Esophagus squamous epithelium (tissue), 5 donors: Measurements from ENCODE around the gene IVD. TPM values are rescaled to one million over a fixed set of nuclear protein-coding genes. Genes with fewer than 3 reads are reported as not detected.
A peak's percentile ranks its signal among the peaks of the same experiment; 100 is the strongest.

Source experiments
- DNase-seq: peaks from one replicate; lab custom pipeline; 2025; lab: John Stamatoyannopoulos, UW
- H3K27ac ChIP-seq, 4 donors: fragments of 200-600 bp; sonication (generic); one replicate each; pipeline ENCODE4 v1.5.1; 2016 to 2019; ENCODE audit warnings: mild to moderate bottlenecking in 1 of 4
- H3K27me3 ChIP-seq, 4 donors: fragments of 200-600 bp; sonication (generic); 1 replicate in 3 of 4; 2 replicates in 1 of 4; pipeline versions ENCODE4 v1.5.1 to v1.6.0; 2017 to 2021; ENCODE audit warnings: antibody characterized with exemption in 1 of 4
- H3K36me3 ChIP-seq, 3 donors: fragments of 200-600 bp; sonication (generic); one replicate each; pipeline ENCODE4 v1.5.1; 2016 to 2019
- H3K4me1 ChIP-seq, 3 donors: fragments of 200-600 bp; sonication (generic); one replicate each; pipeline ENCODE4 v1.5.1; 2017 to 2019
- H3K4me3 ChIP-seq, 4 donors: fragments of 200-600 bp; sonication (generic); 1 replicate in 3 of 4; 2 replicates in 1 of 4; pipeline ENCODE4 v1.5.1; 2016 to 2019; ENCODE audit warnings: mild to moderate bottlenecking in 2 of 4, moderate library complexity in 1 of 4
- H3K9me3 ChIP-seq, 3 donors: fragments of 200-600 bp; sonication (generic); one replicate each; pipeline ENCODE4 v1.5.1; 2016 to 2019
- POLR2A ChIP-seq, 4 donors: fragments of 450-650 bp; IDR thresholded peaks; one replicate each; pipeline ENCODE4 v1.6.1; 2017; ENCODE audit warnings: antibody characterized with exemption in 4 of 4, mild to moderate bottlenecking in 4 of 4, moderate library complexity in 3 of 4
- WGBS, 2 donors: methylation state at CpG; one replicate each; pipeline ENCODE4 v1.1.5; 2018; 5-methylcytosine and 5-hydroxymethylcytosine counted together
- intact Hi-C: fragments of 100-400 bp; cut with DNase I; formaldehyde crosslinking; loops from one replicate; pipeline ENCODE4 v1.15.0; 2022
- total RNA-seq, 4 donors: library from RNA; depleted of rRNA; stranded (reverse); fragments of >200 nt; gene quantifications; one replicate each; pipeline ENCODE4 v1.1.0, GENCODE V29; 2016
- TF ChIP-seq, protein P1 (sequence below), 6 experiments: fragments of 450-650 bp in 4 of 6; fragments of 200-600 bp in 2 of 6; sonication (generic) in 2 of 6; IDR thresholded peaks; one replicate each; pipeline ENCODE4 v1.5.1; 2016 to 2019; ENCODE audit warnings: antibody characterized with exemption in 6 of 6, mild to moderate bottlenecking in 4 of 6, moderate library complexity in 4 of 6
- donor health status: DM: yes; HTN: yes; CAD: no.

Gene IVD
- total RNA-seq, 4 donors from 2014 or later = 10.7 to 42.2 (median 15.4) TPM

GRCh38 chr15:40365016-40365415, 40.6 kb upstream of the IVD start:
- H3K27ac ChIP-seq = no peak overlapping the region
- TF ChIP-seq, protein P1, sequence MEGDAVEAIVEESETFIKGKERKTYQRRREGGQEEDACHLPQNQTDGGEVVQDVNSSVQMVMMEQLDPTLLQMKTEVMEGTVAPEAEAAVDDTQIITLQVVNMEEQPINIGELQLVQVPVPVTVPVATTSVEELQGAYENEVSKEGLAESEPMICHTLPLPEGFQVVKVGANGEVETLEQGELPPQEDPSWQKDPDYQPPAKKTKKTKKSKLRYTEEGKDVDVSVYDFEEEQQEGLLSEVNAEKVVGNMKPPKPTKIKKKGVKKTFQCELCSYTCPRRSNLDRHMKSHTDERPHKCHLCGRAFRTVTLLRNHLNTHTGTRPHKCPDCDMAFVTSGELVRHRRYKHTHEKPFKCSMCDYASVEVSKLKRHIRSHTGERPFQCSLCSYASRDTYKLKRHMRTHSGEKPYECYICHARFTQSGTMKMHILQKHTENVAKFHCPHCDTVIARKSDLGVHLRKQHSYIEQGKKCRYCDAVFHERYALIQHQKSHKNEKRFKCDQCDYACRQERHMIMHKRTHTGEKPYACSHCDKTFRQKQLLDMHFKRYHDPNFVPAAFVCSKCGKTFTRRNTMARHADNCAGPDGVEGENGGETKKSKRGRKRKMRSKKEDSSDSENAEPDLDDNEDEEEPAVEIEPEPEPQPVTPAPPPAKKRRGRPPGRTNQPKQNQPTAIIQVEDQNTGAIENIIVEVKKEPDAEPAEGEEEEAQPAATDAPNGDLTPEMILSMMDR (IDR thresholded peaks at IDR 0.05) = no peak
- TF ChIP-seq POLR2A (IDR thresholded peaks at IDR 0.05) = no peak
- 67% methylated on average over 1 of the region's 5 CpGs; no CpG with 5 or more reads in 1 of the 2 donors for WGBS, 2 donors
- no peak overlapping the region for H3K4me3 ChIP-seq
- no peaks in the 10 kb centered on the region for H3K36me3 ChIP-seq
- intact Hi-C loops = loop anchor here (5.0 to 10.0 kb wide), 2 partner anchors 50 to 83 kb away; partner anchors contain the start of gene ANKRD63
- no peak for DNase-seq
- H3K27me3 ChIP-seq = peaks cover 0 to 18% (median 0%) of the 10 kb centered on the region in 4 donors
- H3K9me3 ChIP-seq = no peaks in the 10 kb centered on the region
- H3K4me1 ChIP-seq = peaks cover 13 to 22% (median 14%) of the 10 kb centered on the region in 3 donors

GRCh38 chr15:40365624-40366456, 39.8 kb upstream of the IVD start:
- Histone ChIP-seq H3K9me3 (no peaks in the 10 kb centered on the region), H3K27ac (no peak overlapping the region), H3K4me3 (no peak overlapping the region), H3K4me1 (peaks cover 13 to 22% (median 14%) of the 10 kb centered on the region in 3 donors), H3K27me3 (peaks cover 0 to 26% (median 0%) of the 10 kb centered on the region in 4 donors), H3K36me3 (no peaks in the 10 kb centered on the region)
- intact Hi-C loops = loop anchor here (5.0 to 10.0 kb wide), 2 partner anchors 49 to 84 kb away; partner anchors contain the start of gene ANKRD63
- no peak for TF ChIP-seq POLR2A (IDR thresholded peaks at IDR 0.05)
- TF ChIP-seq, protein P1 (IDR thresholded peaks at IDR 0.05) = no peak
- WGBS, 2 donors = 81 to 88% methylated on average over 11 of the region's 11 CpGs
- DNase-seq = no peak

DNA sequence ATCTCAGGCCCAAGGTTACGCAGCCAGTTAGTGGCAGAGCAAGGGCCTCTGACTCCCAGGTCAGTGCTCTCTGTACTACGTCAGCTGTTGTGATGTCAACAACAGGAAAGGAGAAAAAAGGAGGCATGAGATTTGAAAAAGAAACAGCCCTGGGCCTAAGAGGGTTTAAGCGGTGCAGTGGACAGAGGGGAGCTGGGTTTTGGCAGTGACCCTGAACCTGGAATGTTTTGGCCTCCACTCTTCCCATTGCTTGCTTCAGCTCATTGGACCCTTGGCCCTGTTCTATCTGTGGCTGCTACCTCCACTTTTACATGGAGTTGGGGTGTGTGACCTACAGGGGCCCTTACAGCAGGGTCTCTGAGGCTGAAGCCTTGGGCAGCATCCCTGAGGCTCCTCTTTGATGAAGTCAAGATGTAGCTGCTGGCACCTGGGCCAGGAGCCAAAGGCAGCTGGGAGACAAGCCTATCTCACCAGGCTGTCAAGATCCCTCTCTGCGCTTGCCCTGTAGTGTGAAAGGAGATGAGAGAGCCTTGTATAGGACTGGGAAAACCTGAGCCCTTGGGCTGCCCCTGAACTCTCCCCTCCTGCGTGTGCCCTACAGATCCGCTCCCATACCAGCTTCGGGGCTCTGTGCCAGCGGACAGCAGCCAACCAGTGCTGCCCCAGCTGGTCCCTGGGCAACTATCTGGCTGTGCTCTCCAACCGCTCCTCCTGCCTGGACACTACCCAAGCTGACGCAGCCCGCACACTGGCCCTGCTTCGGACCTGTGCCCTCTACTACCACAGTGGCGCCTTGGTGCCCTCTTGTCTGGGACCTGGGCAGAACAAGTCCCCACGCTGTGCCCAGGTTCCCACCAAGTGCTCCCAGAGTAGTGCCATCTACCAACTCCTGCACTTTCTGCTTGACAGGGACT, 38.9 kb upstream of the IVD start:
- DNase-seq = no peak
- Histone ChIP-seq H3K9me3 (no peaks in the 10 kb centered on the region), H3K36me3 (no peaks in the 10 kb centered on the region), H3K27me3 (peaks cover 0 to 35% (median 0%) of the 10 kb centered on the region in 4 donors), H3K27ac (peak overlapping the region in 1 of 4 donors; percentile 22), H3K4me3 (peak overlapping the region in 1 of 4 donors; percentile 40), H3K4me1 (peaks cover 13 to 22% (median 14%) of the 10 kb centered on the region in 3 donors)
- TF ChIP-seq, protein P1 (IDR thresholded peaks at IDR 0.05) = no peak
- TF ChIP-seq POLR2A (IDR thresholded peaks at IDR 0.05) = no peak
- WGBS, 2 donors = 75 to 90% methylated on average over 7 to 12 of the region's 14 CpGs
- intact Hi-C loops = loop anchor here (5.0 to 10.0 kb wide), 2 partner anchors 48 to 84 kb away; partner anchors contain the start of gene ANKRD63

- Histone ChIP-seq H3K9me3 (no peaks in the 10 kb centered on the region), H3K36me3 (no peaks in the 10 kb centered on the region), H3K4me3 (peak overlapping the region; percentile 20 to 62 (median 36)), H3K27ac (peak overlapping the region in 3 of 4 donors; percentile 22 to 57 (median 27)), H3K4me1 (peaks cover 13 to 22% (median 14%) of the 10 kb centered on the region in 3 donors), H3K27me3 (peaks cover 0 to 36% (median 0%) of the 10 kb centered on the region in 4 donors)
- TF ChIP-seq, protein P1 (IDR thresholded peaks at IDR 0.05) = no peak
- TF ChIP-seq POLR2A (IDR thresholded peaks at IDR 0.05) = no peak
- no peak for DNase-seq
- intact Hi-C loops = loop anchor here (5.0 to 10.0 kb wide), 2 partner anchors 47 to 85 kb away; partner anchors contain the start of gene ANKRD63
- 67 to 76% methylated on average over 3 to 4 of the region's 5 CpGs for WGBS, 2 donors
Measured at GRCh38 chr15:40367371-40367685, 38.3 kb upstream of the IVD start.
